MG63 (cell line): ENCODE results near the gene OS9. TPM values are rescaled to one million over a fixed set of nuclear protein-coding genes. Genes with fewer than 3 reads are reported as not detected.
"Not testable (repeated sequence)": the region's sequence is repeated elsewhere in the genome, so short reads cannot be mapped to it uniquely, and the experiment has no call there.

Source experiments
- DNase-seq: peaks from one replicate; pipeline ENCODE4 v3.0.0-alpha.2; 2020
- H3K27me3 ChIP-seq: fragments of 250-450 bp; sonication (Bioruptor Pico); 2 replicates; pipeline ENCODE4 v1.5.1; 2020; ENCODE audit warnings: mild to moderate bottlenecking, moderate library complexity
- H3K36me3 ChIP-seq: fragments of 250-450 bp; sonication (Bioruptor Pico); 2 replicates; pipeline ENCODE4 v1.5.1; 2020; ENCODE audit warnings: mild to moderate bottlenecking, moderate library complexity
- H3K4me3 ChIP-seq: fragments of 250-450 bp; sonication (Bioruptor Pico); 2 replicates; pipeline ENCODE4 v1.5.1; 2020; ENCODE audit warnings: mild to moderate bottlenecking, moderate library complexity
- H3K9me3 ChIP-seq: fragments of 250-450 bp; sonication (Bioruptor Pico); 2 replicates; pipeline ENCODE4 v1.5.1; 2020; ENCODE audit warnings: mild to moderate bottlenecking, moderate library complexity
- total RNA-seq: library from RNA; depleted of rRNA; stranded (reverse); fragments of >200 nt; shearing (Covaris generic); gene quantifications from 2 replicates; pipeline ENCODE4 v1.2.3, GENCODE V29; 2014; ENCODE audit warnings: low replicate concordance

Gene OS9
- total RNA-seq, 1 experiment from 2014 or later = 139 TPM

DNA sequence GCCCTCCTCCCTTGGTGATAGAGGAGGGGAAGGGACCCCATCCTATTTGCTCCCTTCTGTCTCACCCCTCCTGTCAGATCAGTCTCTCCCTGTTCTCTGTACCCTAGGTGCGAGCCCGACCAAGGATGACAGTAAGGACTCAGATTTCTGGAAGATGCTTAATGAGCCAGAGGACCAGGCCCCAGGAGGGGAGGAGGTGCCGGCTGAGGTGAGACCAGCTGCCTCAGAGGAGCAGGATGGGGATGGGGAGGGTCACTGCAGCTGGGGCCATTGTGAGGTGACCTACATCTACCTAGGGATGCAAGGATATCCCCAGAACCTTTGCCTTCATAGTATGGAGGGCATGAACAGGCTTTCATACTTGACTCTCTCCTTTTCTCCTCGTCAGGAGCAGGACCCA, 22.4 kb downstream of the OS9 start:
- Histone ChIP-seq H3K9me3 (peaks cover 2% of the 10 kb centered on the region; the same call in 1 of the 2 replicates), H3K36me3 (peaks cover 7% of the 10 kb centered on the region), H3K4me3 (no peak overlapping the region), H3K27me3 (no peaks in the 10 kb centered on the region)
- no peak for DNase-seq

DNA sequence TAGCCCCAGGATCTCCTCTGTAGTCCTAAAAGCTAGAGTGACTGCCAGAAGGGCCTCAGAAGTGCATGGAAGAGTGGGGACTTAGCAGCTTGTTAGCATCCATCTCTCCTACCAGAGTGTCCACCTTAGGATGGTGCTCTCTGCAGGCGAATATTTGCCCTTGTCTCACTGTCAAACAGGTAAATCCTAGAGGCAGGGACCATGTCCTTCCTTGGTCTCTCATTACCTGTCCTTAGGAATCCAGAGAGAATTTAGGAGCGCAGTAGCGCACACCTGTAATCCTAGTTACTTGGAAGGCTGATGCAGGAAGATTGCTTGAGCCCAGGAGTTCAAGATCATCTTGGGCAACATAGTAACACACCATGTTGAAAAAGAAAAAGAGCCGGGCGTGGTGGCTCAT, 23.2 kb downstream of the OS9 start:
- H3K4me3 ChIP-seq = no peak overlapping the region
- no peaks in the 10 kb centered on the region for H3K27me3 ChIP-seq
- peaks cover 1% of the 10 kb centered on the region; the same call in 1 of the 2 replicates for H3K9me3 ChIP-seq
- peaks cover 7% of the 10 kb centered on the region for H3K36me3 ChIP-seq
- no peak for DNase-seq

DNA sequence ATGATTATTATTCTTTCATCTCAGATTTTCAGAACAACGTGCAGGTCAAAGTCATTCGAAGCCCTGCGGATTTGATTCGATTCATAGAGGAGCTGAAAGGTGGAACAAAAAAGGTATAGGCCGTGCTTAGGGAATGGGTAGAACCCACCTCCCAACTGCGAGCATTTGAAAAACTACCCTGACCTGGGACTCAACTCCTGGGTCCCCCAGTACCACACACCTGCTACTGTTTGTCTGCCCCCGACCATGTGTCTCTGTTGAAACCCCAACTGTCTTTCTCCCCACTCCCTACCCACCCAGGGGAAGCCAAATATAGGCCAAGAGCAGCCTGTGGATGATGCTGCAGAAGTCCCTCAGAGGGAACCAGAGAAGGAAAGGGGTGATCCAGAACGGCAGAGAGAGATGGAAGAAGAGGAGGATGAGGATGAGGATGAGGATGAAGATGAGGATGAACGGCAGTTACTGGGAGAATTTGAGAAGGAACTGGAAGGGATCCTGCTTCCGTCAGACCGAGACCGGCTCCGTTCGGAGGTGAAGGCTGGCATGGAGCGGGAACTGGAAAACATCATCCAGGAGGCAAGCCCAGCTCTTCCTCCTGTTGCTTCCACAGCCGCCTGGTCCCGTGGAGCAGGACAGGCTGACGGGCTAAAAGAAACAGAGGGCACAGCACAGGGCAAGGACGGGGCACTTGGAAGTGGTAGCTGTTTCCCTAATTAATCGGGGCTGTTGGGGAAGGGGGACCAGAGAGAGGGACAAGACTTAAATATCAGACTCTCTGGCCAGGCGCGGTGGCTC, 24.1 kb downstream of the OS9 start:
- H3K4me3 ChIP-seq = no peak overlapping the region
- DNase-seq = no peak
- no peaks in the 10 kb centered on the region for H3K9me3 ChIP-seq
- no peaks in the 10 kb centered on the region for H3K27me3 ChIP-seq
- peaks cover 7% of the 10 kb centered on the region for H3K36me3 ChIP-seq

DNA sequence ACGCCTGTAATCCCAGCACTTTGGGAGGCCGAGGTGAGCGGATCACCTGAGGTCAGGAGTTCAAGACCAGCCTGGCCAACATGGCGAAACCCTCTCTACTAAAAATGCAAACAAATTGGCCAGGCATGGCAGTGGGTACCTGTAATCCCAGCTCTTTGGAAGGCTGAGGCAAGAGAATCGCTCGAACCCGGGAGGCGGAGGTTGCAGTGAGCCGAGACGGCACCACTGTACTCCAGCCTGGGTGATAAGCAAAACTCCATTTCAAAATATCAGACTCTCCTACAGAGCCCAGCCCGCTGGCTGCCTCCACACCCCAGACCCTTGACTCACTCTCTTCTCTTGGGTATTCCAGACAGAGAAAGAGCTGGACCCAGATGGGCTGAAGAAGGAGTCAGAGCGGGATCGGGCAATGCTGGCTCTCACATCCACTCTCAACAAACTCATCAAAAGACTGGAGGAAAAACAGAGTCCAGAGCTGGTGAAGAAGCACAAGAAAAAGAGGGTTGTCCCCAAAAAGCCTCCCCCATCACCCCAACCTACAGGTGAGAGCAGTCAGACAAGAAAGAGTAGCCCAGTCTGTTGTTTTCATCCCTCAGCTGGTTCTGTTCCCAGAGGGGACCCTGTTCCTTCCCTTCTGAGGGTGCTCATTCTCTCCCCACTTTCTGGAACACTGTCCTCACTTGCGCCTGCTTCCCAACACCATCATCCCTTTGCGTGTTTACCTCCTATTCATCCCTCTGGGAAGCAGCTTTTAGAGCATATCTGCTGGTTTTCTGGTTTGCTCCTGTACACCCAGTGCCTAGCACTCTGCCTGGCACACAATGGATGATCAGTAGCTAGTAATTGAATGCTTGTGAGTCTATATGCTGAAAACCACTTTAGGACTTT, 25.0 kb downstream of the OS9 start:
- Histone ChIP-seq H3K27me3 (no peaks in the 10 kb centered on the region), H3K4me3 (no peak overlapping the region), H3K9me3 (no peaks in the 10 kb centered on the region), H3K36me3 (peaks cover 7% of the 10 kb centered on the region)
- no peak for DNase-seq

DNA sequence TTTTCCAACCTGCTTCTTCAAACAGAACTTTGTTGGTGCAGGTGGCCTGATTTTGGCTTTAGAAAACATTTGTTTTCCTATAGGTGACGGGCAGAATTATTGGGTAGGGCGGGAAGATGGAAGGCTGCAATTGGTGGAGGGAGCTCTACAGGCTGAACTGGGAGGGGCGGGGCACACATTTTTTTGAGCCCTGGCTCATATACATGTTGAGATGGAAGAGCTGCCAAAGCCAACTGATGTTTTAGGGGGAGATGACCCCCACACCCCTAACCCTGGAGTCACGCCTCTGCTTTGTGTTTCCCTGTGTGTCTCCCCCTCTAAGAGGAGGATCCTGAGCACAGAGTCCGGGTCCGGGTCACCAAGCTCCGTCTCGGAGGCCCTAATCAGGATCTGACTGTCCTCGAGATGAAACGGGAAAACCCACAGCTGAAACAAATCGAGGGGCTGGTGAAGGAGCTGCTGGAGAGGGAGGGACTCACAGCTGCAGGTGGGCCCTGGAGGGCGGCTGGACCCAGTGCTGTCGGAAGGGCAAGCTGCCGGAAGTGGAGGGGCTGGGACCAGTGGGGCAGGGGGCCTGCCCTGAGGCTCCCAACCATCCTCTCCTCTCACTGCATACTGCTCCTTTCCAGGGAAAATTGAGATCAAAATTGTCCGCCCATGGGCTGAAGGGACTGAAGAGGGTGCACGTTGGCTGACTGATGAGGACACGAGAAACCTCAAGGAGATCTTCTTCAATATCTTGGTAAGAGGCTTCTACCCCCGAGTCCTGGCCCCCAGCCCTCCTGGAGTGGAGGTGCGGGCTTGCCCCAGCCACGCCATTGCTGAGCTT, 26.1 kb downstream of the OS9 start:
- Histone ChIP-seq H3K27me3 (no peaks in the 10 kb centered on the region), H3K36me3 (peaks cover 7% of the 10 kb centered on the region), H3K9me3 (no peaks in the 10 kb centered on the region), H3K4me3 (no peak overlapping the region)
- DNase-seq = no peak

DNA sequence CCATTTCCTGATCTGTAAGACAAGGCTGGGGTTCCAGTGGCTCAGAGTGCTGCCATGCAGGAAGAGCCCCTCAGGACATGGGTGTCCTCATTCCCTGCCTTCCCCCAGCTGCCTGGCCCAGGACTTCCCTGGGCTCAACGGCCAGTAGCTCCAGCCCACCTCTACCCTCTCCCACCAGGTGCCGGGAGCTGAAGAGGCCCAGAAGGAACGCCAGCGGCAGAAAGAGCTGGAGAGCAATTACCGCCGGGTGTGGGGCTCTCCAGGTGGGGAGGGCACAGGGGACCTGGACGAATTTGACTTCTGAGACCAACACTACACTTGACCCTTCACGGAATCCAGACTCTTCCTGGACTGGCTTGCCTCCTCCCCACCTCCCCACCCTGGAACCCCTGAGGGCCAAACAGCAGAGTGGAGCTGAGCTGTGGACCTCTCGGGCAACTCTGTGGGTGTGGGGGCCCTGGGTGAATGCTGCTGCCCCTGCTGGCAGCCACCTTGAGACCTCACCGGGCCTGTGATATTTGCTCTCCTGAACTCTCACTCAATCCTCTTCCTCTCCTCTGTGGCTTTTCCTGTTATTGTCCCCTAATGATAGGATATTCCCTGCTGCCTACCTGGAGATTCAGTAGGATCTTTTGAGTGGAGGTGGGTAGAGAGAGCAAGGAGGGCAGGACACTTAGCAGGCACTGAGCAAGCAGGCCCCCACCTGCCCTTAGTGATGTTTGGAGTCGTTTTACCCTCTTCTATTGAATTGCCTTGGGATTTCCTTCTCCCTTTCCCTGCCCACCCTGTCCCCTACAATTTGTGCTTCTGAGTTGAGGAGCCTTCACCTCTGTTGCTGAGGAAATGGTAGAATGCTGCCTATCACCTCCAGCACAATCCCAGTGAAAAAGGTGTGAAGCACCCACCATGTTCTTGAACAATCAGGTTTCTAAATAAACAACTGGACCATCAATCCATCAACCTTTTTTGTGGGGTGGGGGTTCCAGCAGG, 27.0 kb downstream of the OS9 start:
- H3K27me3 ChIP-seq = no peaks in the 10 kb centered on the region
- peaks cover 4% of the 10 kb centered on the region for H3K36me3 ChIP-seq
- no peak for DNase-seq
- H3K9me3 ChIP-seq = no peaks in the 10 kb centered on the region
- H3K4me3 ChIP-seq = no peak overlapping the region

DNA sequence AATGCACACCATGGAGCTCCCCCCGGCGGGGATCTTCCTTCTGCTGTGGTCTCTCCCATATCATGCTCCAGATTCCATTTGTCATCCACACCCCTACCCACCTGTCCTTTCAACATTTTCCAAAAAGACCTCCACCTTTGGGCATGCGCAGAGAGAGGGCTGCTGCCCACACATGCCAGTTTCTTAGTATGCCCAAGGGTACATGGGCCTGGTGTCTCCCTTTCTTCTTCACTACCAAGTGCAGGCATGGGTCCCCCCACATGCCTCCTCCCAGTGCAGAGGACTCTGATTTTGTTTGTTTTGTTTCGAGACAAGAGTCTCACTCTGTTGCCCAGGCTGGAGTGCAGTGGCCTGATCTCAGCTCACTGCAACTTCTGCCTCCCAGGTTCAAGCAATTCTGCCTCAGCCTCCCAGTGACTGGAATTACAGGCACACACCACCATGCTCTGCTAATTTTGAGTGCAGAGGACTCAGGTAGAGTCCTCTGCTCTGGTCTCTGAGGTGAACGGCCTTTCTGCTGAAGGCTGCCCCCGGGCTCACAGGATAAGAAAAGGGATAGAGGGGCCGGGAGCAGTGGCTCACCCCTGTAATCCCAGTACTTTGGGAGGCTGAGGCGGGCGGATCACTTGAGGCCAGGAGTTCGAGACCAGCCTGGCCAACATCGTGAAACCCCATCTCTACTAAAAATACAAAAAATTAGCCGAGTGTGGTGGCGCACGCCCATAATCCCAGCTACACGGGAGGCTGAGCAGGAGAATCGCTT, 28.1 kb downstream of the OS9 start:
- H3K4me3 ChIP-seq, H3K36me3 ChIP-seq, DNase-seq, H3K9me3 ChIP-seq, H3K27me3 ChIP-seq: not testable (repeated sequence)

DNA sequence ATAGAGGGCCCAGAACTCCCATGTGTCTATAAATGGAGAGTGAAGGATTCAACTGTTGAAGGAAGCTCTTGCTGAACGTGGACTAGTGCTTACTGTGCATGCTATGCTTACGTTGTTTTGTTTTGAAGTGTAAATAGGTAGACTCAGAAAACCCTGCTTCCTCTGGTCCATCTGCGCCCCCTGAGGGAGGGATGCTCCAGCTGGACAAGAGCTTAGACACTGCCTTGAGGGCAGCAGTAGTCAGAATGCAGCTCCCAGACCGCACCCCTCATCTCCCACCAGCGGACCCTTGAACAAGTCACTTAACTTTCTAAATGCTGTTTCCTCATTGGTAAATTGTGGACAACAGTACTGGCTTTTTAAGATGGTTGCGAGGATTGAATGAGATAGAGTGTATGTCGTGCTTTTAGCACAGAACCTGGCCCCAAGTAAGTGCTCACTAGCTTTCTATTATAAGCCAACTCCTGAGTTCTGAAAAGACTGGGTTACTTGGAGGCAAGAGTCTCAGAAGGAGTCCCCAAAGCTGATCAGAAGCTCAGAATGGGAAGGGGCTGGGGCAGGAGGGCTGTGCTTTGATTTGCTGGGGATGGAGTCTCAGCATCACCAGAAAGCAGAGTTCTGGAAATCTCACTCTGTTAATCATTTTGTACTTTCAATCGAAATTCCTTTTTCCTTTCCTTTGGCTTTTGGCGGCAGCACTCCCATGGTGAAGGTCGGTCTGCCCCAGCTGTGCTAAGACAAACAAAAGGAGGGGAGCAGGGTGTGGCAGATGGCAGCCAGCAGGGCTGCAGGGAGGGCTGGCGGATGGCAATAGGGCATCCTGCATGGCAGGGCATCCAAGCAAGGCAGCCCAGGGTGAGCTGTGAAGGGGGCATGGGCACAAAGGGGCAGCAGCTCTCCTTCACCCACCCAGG, 29.0 kb downstream of the OS9 start:
- Histone ChIP-seq H3K27me3 (no peaks in the 10 kb centered on the region), H3K9me3 (no peaks in the 10 kb centered on the region), H3K36me3 (no peaks in the 10 kb centered on the region; the same call in 1 of the 2 replicates), H3K4me3 (no peak overlapping the region)
- DNase-seq = no peak

DNA sequence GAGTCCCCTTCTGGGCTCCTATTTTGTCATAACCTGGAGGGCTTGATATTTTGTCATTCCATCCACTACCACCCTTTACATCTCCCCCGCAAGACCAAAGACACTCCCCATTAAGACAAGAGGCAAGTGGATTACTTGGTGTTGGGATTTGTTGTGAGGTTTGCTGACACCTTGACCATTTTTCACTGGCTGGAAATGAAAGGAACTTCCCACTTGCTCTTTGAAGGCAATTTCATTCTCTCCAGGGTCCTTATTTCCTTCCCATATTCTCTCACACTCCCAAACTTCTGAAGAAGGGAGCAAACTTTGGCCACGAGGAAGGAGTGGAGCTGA, 29.7 kb downstream of the OS9 start:
- H3K36me3 ChIP-seq = no peaks in the 10 kb centered on the region; the same call in 1 of the 2 replicates
- H3K9me3 ChIP-seq = no peaks in the 10 kb centered on the region
- no peaks in the 10 kb centered on the region for H3K27me3 ChIP-seq
- DNase-seq = no peak
- no peak overlapping the region for H3K4me3 ChIP-seq

DNA sequence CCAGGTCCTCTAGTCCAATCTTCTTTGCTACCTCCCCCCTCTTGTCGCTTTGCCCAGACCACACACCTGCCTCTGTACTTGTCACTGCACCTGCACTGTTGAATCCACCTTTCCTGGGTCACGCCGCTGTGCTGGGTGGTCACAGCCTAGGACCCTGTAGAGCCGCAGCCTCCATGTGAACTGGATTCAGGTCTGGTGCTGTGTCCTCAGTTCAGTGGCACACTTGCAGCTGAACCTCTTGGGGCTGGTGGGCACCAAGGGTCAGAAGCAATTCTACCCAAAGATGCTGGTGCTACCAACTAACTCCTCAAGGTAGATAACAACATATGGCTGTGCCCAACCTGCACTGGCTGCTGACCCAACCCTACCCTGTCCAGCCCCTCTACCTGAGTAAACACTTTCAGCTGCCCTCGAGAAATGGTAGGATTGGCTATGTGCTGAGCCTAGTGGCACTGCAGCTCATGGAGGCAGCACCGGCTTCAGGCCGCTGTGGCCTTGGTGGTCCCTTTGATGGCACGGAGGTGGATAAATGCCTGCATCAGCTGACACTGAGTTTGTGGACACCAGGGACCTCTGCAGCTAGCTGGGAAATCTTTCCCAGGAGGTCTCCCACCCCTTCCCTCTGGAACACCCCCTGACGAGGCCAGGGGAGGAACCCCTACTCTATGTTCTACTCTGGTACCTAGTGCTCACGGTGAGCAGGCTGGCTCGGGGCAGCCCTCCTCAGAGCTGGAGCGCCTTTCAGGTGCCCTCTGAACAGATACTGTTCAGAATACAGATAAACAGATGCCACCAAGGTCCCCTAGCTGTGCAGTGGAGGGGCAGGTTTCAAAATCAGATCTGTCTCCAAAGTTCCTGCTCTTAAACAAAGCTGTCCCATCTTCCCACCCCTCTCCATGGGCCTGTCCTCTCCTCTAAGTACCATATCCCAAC, 30.3 kb downstream of the OS9 start:
- H3K27me3 ChIP-seq = no peaks in the 10 kb centered on the region
- H3K36me3 ChIP-seq = no peaks in the 10 kb centered on the region; the same call in 1 of the 2 replicates
- H3K9me3 ChIP-seq = no peaks in the 10 kb centered on the region
- no peak overlapping the region for H3K4me3 ChIP-seq
- no peak for DNase-seq

DNA sequence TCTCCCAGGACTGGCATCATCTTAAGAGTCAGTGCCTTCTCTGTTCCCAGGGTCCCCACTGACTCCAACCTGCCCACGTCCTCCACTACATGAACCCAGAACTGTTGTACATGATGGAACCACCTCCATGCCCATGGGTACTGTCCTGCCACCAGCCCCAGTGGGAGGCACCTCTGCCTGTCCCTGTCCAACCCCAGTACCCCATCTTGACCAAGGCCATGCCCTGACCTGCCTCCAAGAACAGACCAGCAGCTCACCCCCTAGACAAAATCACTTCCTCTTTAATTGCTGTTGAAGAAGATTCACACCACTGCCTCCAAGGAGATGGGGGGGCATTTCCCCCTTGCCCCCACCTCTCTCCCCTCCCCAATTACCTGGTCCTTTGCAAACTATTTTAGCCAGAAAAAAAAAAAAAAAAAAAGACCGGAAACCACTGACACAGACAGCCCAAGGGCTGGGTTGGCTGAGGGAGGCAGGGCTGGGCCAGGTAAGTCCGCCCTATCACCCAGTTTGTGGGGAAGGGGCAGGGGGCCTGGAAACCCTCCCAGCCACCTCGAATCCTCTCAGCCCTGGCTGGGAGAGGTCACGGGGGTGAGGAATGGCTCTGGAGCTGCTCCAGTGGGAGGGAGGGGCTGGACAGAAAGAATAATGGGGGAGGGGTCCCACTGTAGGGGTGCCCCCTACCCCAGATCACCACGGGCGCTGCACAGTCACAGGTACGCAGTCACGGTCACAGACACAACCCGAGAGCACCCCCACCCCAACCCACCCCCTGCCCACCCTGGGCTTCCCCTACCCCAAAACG, 31.2 kb downstream of the OS9 start:
- no peaks in the 10 kb centered on the region for H3K9me3 ChIP-seq
- H3K36me3 ChIP-seq = no peaks in the 10 kb centered on the region; the same call in 1 of the 2 replicates
- H3K4me3 ChIP-seq = no peak overlapping the region
- DNase-seq = no peak
- H3K27me3 ChIP-seq = no peaks in the 10 kb centered on the region

DNA sequence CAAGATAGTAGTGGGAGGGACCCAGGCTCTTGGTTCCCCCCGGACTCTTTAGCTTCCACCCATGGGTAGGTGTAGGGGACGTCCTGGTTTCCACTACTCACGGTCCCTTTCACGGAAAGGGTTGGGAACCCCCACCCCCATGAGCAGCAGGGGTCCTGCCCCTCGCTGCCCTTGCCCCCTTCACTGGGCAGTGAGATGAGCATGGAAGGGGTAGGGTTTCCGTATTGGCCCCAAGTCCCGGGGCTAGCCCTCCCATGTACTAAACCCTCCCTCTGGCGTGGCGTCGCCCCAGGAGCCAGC, 31.9 kb downstream of the OS9 start:
- H3K9me3 ChIP-seq = no peaks in the 10 kb centered on the region
- no peaks in the 10 kb centered on the region for H3K27me3 ChIP-seq
- H3K36me3 ChIP-seq = no peaks in the 10 kb centered on the region; the same call in 1 of the 2 replicates
- H3K4me3 ChIP-seq = peak overlapping the region; percentile 78
- DNase-seq = no peak
